Sigmoid colon (tissue), 4 donors: Measurements from ENCODE around the gene KYAT1.

ENCODE experiments used
- CTCF ChIP-seq, 4 experiments: fragments of 450-650 bp in 3 of 4; fragments of 200-600 bp in 1 of 4; IDR thresholded peaks; one replicate each; pipeline ENCODE4 v1.5.1; 2016 to 2019; ENCODE audit warnings: antibody characterized with exemption in 4 of 4, mild to moderate bottlenecking in 3 of 4, moderate library complexity in 2 of 4
- EP300 ChIP-seq, 4 donors: sonication (generic); formaldehyde crosslinking; IDR thresholded peaks; one replicate each; pipeline ENCODE4 v1.6.1; 2017; ENCODE audit warnings: antibody characterized with exemption in 4 of 4
- POLR2A ChIP-seq, 2 donors: fragments of 450-650 bp; IDR thresholded peaks; one replicate each; pipeline ENCODE4 v1.6.1; 2016; ENCODE audit warnings: antibody characterized with exemption in 2 of 2, mild to moderate bottlenecking in 2 of 2, moderate library complexity in 2 of 2
- POLR2AphosphoS5 ChIP-seq, 4 donors: sonication (generic); formaldehyde crosslinking; IDR thresholded peaks; one replicate each; pipeline ENCODE4 v1.6.1; 2017; ENCODE audit warnings: antibody characterized with exemption in 4 of 4

DNA sequence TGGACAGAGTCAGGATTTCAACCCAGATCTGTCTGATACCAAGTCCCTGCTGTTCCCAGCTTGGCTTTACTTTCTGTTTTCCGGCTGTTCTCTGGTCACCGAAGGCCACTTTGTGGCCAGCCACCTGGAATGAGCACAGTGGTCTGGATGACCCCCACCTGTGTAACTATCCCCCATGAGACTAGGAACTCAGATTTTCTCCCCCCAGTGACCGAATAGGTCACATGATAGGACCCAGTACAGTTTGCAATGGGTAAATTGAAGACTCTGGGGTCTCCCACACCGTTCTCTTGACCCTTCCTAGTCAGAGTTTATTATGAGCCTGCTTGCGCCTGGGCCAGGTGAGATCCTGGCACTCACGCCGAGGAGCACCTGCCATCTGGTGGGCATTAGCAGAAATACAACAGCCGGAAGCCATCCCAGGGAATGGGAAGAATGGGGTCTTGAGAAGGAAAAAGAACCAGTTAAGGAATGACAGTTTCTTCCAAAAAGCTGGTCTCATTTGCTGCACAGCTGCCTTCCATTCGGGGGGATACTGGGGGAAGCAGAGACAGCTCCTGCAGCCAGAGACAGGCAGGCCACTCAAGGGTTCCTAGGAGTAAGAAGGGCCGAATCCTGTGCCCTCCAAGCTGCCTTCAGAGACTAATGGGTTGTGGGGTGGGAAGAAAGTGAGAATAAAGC is 46.1 kb upstream of the KYAT1 start:
- TF ChIP-seq CTCF (IDR thresholded peaks at IDR 0.05) (peak; percentile 83 to 88 (median 86)), EP300 (IDR thresholded peaks at IDR 0.05) (no peak), POLR2A (IDR thresholded peaks at IDR 0.05) (no peak), POLR2AphosphoS5 (IDR thresholded peaks at IDR 0.05) (peak in 1 of 4 donors; percentile 24)
